Lung (tissue), 12 donors: ENCODE results near the gene SNRPD3. TPM values are rescaled to one million over a fixed set of nuclear protein-coding genes. Genes with fewer than 3 reads are reported as not detected.

Source experiments
- ATAC-seq: fragments of 200-7000 bp; cut with Tn5 transposase; one replicate; pipeline ENCODE4 v1.9.1; 2020; ENCODE audit warnings: moderate number of reproducible peaks; ENCODE audit not compliant: insufficient read depth, low FRiP score
- DNase-seq, 3 donors: peaks; one replicate each; pipeline ENCODE4 v3.0.0-alpha.2; 2013 to 2017
- H3K27ac ChIP-seq, 2 donors: one replicate each; pipeline ENCODE4 v1.5.1; 2013; ENCODE audit warnings: mild to moderate bottlenecking in 2 of 2, moderate library complexity in 2 of 2, control low read depth in 1 of 2, inconsistent platforms in 1 of 2, low read depth in 1 of 2, low read length in 1 of 2
- H3K27me3 ChIP-seq, 3 donors: one replicate each; pipeline ENCODE4 v1.5.1; 2013; ENCODE audit warnings: low read length in 2 of 3; ENCODE audit not compliant: control insufficient read depth in 3 of 3, insufficient read depth in 3 of 3
- H3K36me3 ChIP-seq, 4 donors: one replicate each; pipeline ENCODE4 v1.5.1; 2013; ENCODE audit warnings: low read length in 4 of 4, mild to moderate bottlenecking in 1 of 4, moderate library complexity in 1 of 4; ENCODE audit not compliant: control insufficient read depth in 4 of 4, insufficient read depth in 4 of 4
- H3K4me1 ChIP-seq, 5 donors: one replicate each; pipeline ENCODE4 v1.5.1; 2013; ENCODE audit warnings: low read length in 5 of 5, mild to moderate bottlenecking in 2 of 5, moderate library complexity in 1 of 5; ENCODE audit not compliant: control insufficient read depth in 5 of 5, insufficient read depth in 5 of 5
- H3K4me3 ChIP-seq: one replicate; pipeline ENCODE4 v1.5.1; 2013; ENCODE audit warnings: mild to moderate bottlenecking, control low read depth, moderate library complexity
- H3K9ac ChIP-seq, 2 donors: one replicate each; pipeline ENCODE4 v1.5.1; 2013; ENCODE audit warnings: low read length in 2 of 2, control low read depth in 1 of 2; ENCODE audit not compliant: insufficient read depth in 1 of 2
- H3K9me3 ChIP-seq, 4 donors: one replicate each; pipeline ENCODE4 v1.5.1; 2013; ENCODE audit warnings: low read length in 3 of 4, mild to moderate bottlenecking in 1 of 4, moderate library complexity in 1 of 4; ENCODE audit not compliant: control insufficient read depth in 4 of 4, insufficient read depth in 3 of 4
- CTCF ChIP-seq: IDR thresholded peaks from 2 replicates; pipeline ENCODE4 v1.5.1; 2012; ENCODE audit warnings: mild to moderate bottlenecking; ENCODE audit errors: control extremely low read depth, extremely low read depth
- WGBS, 2 donors: extraction: QIAGEN DNeasy Blood & Tissue Kit; methylation state at CpG; one replicate each; pipeline ENCODE4 v1.1.7; 2013; 5-methylcytosine and 5-hydroxymethylcytosine counted together
- polyA plus RNA-seq, 2 donors: library from polyadenylated mRNA; stranded (reverse); fragments of 200-250 nt; gene quantifications; one replicate each; pipeline ENCODE4 v1.2.1, GENCODE V29; 2013
- total RNA-seq, 2 donors: library from RNA; depleted of rRNA in 1 of 2; stranded (reverse); fragments of >200 nt in 1 of 2; gene quantifications; one replicate each; pipeline ENCODE4 v1.2.1, GENCODE V29; 2014 to 2021
- donor health status: control.
- donor health status: control.
- donor health status: Bipolar disorder and iron deficiency.
- donor health status: healthy.
- donor health status: DM: yes; HTN: yes; CAD: no.

The SNRPD3 gene
- total and polyA plus RNA-seq, 4 donors, result 76.3 to 193 (median 111) TPM

DNA sequence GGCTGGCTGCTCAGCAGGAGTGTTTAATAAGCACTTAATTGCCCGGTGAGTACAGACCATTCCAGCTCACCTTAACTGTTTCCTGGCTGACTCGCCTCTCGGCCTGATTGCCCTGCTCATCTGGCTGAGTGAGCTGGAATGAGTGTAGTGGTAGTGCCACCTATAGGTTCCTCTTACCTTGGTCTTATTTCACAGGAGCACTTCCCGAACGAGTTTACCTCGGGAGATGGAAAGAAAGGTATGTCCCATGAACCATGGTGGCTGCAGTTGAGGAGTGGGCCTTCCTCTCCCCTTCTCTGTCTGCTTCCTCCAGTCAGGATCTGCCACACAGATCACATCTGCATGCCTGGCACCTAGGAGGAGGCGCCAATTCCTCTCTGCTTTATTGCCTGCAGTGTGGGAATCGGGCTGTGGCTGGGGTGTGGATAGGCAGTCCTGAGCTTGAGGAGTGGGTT, 34.0 kb upstream of the SNRPD3 start:
- Histone ChIP-seq H3K9ac (no peak overlapping the region), H3K27ac (no peak overlapping the region), H3K4me1 (peaks cover 0 to 6% (median 0%) of the 10 kb centered on the region in 5 donors), H3K36me3 (no peaks in the 10 kb centered on the region), H3K9me3 (no peaks in the 10 kb centered on the region), H3K4me3 (no peak overlapping the region), H3K27me3 (no peaks in the 10 kb centered on the region)
- DNase-seq (peak; percentile 67 to 84 (median 75)), ATAC-seq (peak; percentile 88)
- WGBS, 2 donors, result 27 to 29% methylated on average over 8 of the region's 8 CpGs
- TF ChIP-seq CTCF, result peak; percentile 42

- Histone ChIP-seq H3K27ac (no peak overlapping the region), H3K27me3 (no peaks in the 10 kb centered on the region), H3K36me3 (no peaks in the 10 kb centered on the region), H3K4me3 (no peak overlapping the region), H3K9ac (no peak overlapping the region), H3K9me3 (no peaks in the 10 kb centered on the region), H3K4me1 (peaks cover 0 to 6% (median 0%) of the 10 kb centered on the region in 5 donors)
- WGBS, 2 donors, result 64 to 88% methylated on average over 2 of the region's 2 CpGs
- ATAC-seq, result no peak
- DNase-seq, result no peak
- TF ChIP-seq CTCF, result no peak
Measured at GRCh38 chr22:24523873-24524272, 31.9 kb upstream of the SNRPD3 start.

DNA sequence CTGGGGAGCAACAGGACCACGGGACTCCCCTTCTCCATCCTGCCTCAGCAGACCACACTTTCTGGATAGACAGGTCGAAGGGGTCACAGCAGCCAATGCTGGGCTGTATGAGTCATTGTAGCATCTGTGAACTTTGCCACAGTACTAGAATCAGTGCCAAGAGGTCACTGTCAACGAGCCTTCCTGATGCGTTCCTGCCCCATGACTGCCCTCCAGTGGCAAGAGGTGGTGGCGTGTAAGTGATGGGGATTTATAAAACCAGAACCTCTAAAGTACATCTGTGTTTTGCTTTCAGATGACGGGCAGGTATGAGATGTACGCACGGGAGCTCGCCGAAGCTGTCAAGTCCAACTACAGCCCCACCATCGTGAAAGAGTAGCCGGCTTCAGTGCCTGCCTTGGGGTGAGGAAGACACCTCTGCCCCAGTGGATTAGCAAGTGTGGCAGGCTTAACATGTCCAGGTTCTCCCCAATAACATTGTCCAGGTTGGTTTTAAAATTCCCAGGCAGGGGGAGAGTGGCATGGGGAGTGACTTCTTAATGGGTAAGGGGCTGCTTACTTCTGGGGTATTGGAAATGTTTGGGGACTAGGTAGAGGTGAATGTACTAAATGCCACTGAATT, 30.3 kb upstream of the SNRPD3 start:
- ATAC-seq (peak; percentile 82), DNase-seq (peak; percentile 66 to 76 (median 67))
- H3K36me3 ChIP-seq, result no peaks in the 10 kb centered on the region
- peaks cover 0 to 6% (median 0%) of the 10 kb centered on the region in 5 donors for H3K4me1 ChIP-seq
- peak; percentile 85 for TF ChIP-seq CTCF
- no peak overlapping the region for H3K9ac ChIP-seq
- no peaks in the 10 kb centered on the region for H3K9me3 ChIP-seq
- no peak overlapping the region for H3K27ac ChIP-seq
- H3K4me3 ChIP-seq, result no peak overlapping the region
- 11 to 13% methylated on average over 12 of the region's 12 CpGs for WGBS, 2 donors
- H3K27me3 ChIP-seq, result no peaks in the 10 kb centered on the region

- no peaks in the 10 kb centered on the region for H3K9me3 ChIP-seq
- no peak overlapping the region for H3K4me3 ChIP-seq
- no peaks in the 10 kb centered on the region for H3K27me3 ChIP-seq
- no peaks in the 10 kb centered on the region for H3K36me3 ChIP-seq
- H3K27ac ChIP-seq, result no peak overlapping the region
- 83 to 96% methylated on average over 2 of the region's 2 CpGs for WGBS, 2 donors
- DNase-seq, result no peak
- TF ChIP-seq CTCF, result no peak
- ATAC-seq, result no peak
- peaks cover 0 to 6% (median 0%) of the 10 kb centered on the region in 5 donors for H3K4me1 ChIP-seq
- H3K9ac ChIP-seq, result no peak overlapping the region
Measured at GRCh38 chr22:24526191-24526590, 29.6 kb upstream of the SNRPD3 start.
